Measurements from ENCODE around the gene MRC2.

GRCh38 chr17:62720126-62720850 is 92.8 kb downstream of the MRC2 start:
- no peak for TF ChIP-seq RAD21 (IDR thresholded peaks at IDR 0.05; ENCODE audit: low read length)
- peak; percentile 30; the same call in 1 of the 2 replicates for TF ChIP-seq CTCF (IDR thresholded peaks at IDR 0.05)
- TF ChIP-seq GABPA (IDR thresholded peaks at IDR 0.05; ENCODE audit: low read depth), result no peak
- TF ChIP-seq GATA2 (CRISPR knock-in tag; IDR thresholded peaks at IDR 0.05), result no peak
- TF ChIP-seq, protein P1, sequence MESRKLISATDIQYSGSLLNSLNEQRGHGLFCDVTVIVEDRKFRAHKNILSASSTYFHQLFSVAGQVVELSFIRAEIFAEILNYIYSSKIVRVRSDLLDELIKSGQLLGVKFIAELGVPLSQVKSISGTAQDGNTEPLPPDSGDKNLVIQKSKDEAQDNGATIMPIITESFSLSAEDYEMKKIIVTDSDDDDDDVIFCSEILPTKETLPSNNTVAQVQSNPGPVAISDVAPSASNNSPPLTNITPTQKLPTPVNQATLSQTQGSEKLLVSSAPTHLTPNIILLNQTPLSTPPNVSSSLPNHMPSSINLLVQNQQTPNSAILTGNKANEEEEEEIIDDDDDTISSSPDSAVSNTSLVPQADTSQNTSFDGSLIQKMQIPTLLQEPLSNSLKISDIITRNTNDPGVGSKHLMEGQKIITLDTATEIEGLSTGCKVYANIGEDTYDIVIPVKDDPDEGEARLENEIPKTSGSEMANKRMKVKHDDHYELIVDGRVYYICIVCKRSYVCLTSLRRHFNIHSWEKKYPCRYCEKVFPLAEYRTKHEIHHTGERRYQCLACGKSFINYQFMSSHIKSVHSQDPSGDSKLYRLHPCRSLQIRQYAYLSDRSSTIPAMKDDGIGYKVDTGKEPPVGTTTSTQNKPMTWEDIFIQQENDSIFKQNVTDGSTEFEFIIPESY (IDR thresholded peaks at IDR 0.05; ENCODE audit: borderline replicate concordance, low read depth), result no peak
- TF ChIP-seq RXRA (IDR thresholded peaks at IDR 0.05; ENCODE audit: borderline replicate concordance, low read depth), result no peak
- TF ChIP-seq POLR2AphosphoS5 (IDR thresholded peaks at IDR 0.05; ENCODE audit: low read depth, low read length), result no peak
- no peak for TF ChIP-seq EP300 (IDR thresholded peaks at IDR 0.05; ENCODE audit: borderline replicate concordance in 1 of 2, low read depth in 1 of 2, low read length in 1 of 2)
- no peak for TF ChIP-seq FOXM1 (IDR thresholded peaks at IDR 0.05; ENCODE audit: low read depth)
- no peak for TF ChIP-seq ELF1 (IDR thresholded peaks at IDR 0.05)

Data from SK-N-SH (cell line).